Measurements from ENCODE around the gene KIRREL1. TPM values are rescaled to one million over a fixed set of nuclear protein-coding genes. Genes with fewer than 3 reads are reported as not detected.

Gene KIRREL1
- total and polyA plus RNA-seq, 2 experiments from 2014 or later: 5.1 to 35.2 TPM

- no peak overlapping the region for H3K4me3 ChIP-seq
- no peaks in the 10 kb centered on the region for H3K36me3 ChIP-seq (ENCODE audit: insufficient read depth)
- H2AFZ ChIP-seq: no peak overlapping the region
- ATAC-seq (no peak), DNase-seq (ENCODE audit: low spot score) (no peak)
- peaks cover 4% of the 10 kb centered on the region for H3K27me3 Mint-ChIP-seq (ENCODE audit: insufficient read depth, low read depth, poor library complexity)
- peaks cover 14% of the 10 kb centered on the region for H4K20me1 ChIP-seq (replicated peaks; ENCODE audit: insufficient read depth)
- peaks cover 16% of the 10 kb centered on the region for H3K36me3 Mint-ChIP-seq (ENCODE audit: low read depth)
- H3K27ac ChIP-seq (ENCODE audit: low read depth): no peak overlapping the region
- H3K9me3 Mint-ChIP-seq: no peaks in the 10 kb centered on the region
- peaks cover 6% of the 10 kb centered on the region; the same call in 1 of the 2 replicates for H3K9me2 ChIP-seq (ENCODE audit: insufficient read depth)
- H3K4me1 ChIP-seq (ENCODE audit: insufficient read depth): peaks cover 14% of the 10 kb centered on the region
- peaks cover 27% of the 10 kb centered on the region for H3K4me1 Mint-ChIP-seq
- TF ChIP-seq EZH2 (IDR thresholded peaks at IDR 0.05; ENCODE audit: low read depth, unreplicated experiment): no peak
- no peak for TF ChIP-seq JUNB (IDR thresholded peaks at IDR 0.05; ENCODE audit: unreplicated experiment)
- no peak for TF ChIP-seq NANOG (IDR thresholded peaks at IDR 0.05; ENCODE audit: borderline replicate concordance)
- no peak for TF ChIP-seq REST (IDR thresholded peaks at IDR 0.05; ENCODE audit: unreplicated experiment)
- no peak for TF ChIP-seq EZH2phosphoT487 (IDR thresholded peaks at IDR 0.05; ENCODE audit: unreplicated experiment)
- no peak for TF ChIP-seq CTCF (conservative IDR thresholded peaks at IDR 0.05; ENCODE audit: low read depth in 2 of 2)
- no peak for TF ChIP-seq ZNF462 (CRISPR knock-in tag; IDR thresholded peaks at IDR 0.05)
- TF ChIP-seq STAT1 (IDR thresholded peaks at IDR 0.05; ENCODE audit: unreplicated experiment): no peak
- TF ChIP-seq ETS1 (IDR thresholded peaks at IDR 0.05): no peak
- no peak for TF ChIP-seq ZNF331 (CRISPR knock-in tag; IDR thresholded peaks at IDR 0.05; ENCODE audit: low read depth)
- no peak for TF ChIP-seq ZNF114 (CRISPR knock-in tag; IDR thresholded peaks at IDR 0.05)
- no peak for TF ChIP-seq POLR2AphosphoS5 (IDR thresholded peaks at IDR 0.05; ENCODE audit: low read depth)
- no peak for TF ChIP-seq CREB1 (CRISPR knock-in tag; IDR thresholded peaks at IDR 0.05; ENCODE audit: low read depth)
- H3F3A ChIP-seq (replicated peaks; ENCODE audit: low read depth): no peaks in the 10 kb centered on the region
- H3K79me2 ChIP-seq (replicated peaks; ENCODE audit: insufficient read depth): peaks cover 43% of the 10 kb centered on the region
- H3K4me3 Mint-ChIP-seq: no peak overlapping the region
- H3K27ac Mint-ChIP-seq: no peak overlapping the region
- no peaks in the 10 kb centered on the region for H3K27me3 ChIP-seq (ENCODE audit: insufficient read depth)
- H3K4me2 ChIP-seq: no peak overlapping the region
These were observed 53.5 kb downstream of the KIRREL1 start for GRCh38 chr1:158046715-158047510.

Measured in GM23338 (cell line).